HepG2 (cell line): Measurements from ENCODE around the gene HAPLN2. TPM values are rescaled to one million over a fixed set of nuclear protein-coding genes. Genes with fewer than 3 reads are reported as not detected.

Experiments used
- AKAP8 ChIP-seq: sonication (generic); formaldehyde crosslinking; IDR thresholded peaks from 2 replicates; pipeline ENCODE4 v1.5.1; 2020; ENCODE audit warnings: mild to moderate bottlenecking, missing genetic modification reagents
- ARNT2 ChIP-seq: sonication (generic); formaldehyde crosslinking; IDR thresholded peaks from 2 replicates; pipeline ENCODE4 v1.8.0; 2022; ENCODE audit warnings: mild to moderate bottlenecking, low read depth, missing genetic modification reagents, moderate library complexity
- CEBPG ChIP-seq: IDR thresholded peaks from 2 replicates; pipeline ENCODE4 v1.6.1; 2016
- ELF3 ChIP-seq: IDR thresholded peaks from 2 replicates; pipeline ENCODE4 v1.6.1; 2016; ENCODE audit warnings: missing genetic modification reagents, missing compliant biosample characterization
- ELK4 ChIP-seq: sonication (generic); formaldehyde crosslinking; IDR thresholded peaks from 2 replicates; pipeline ENCODE4 v1.9.0; 2021; ENCODE audit warnings: missing genetic modification reagents, borderline replicate concordance
- FOXP4 ChIP-seq: sonication (generic); formaldehyde crosslinking; IDR thresholded peaks from 2 replicates; pipeline ENCODE4 v1.4.0; 2020; ENCODE audit warnings: missing genetic modification reagents
- GLI4 ChIP-seq: sonication (generic); formaldehyde crosslinking; IDR thresholded peaks from 2 replicates; pipeline ENCODE4 v1.5.1; 2020; ENCODE audit warnings: missing genetic modification reagents, mild to moderate bottlenecking, moderate library complexity, borderline replicate concordance
- HNRNPLL ChIP-seq: fragments of 200-400 bp; formaldehyde crosslinking; IDR thresholded peaks from 2 replicates; pipeline ENCODE4 v1.6.1; 2017; ENCODE audit warnings: mild to moderate bottlenecking, low read depth, low read length; ENCODE audit not compliant: poor library complexity, severe bottlenecking
- KDM1A ChIP-seq: IDR thresholded peaks from 2 replicates; pipeline ENCODE4 v1.6.1; 2016; ENCODE audit warnings: missing compliant biosample characterization
- MEF2D ChIP-seq: sonication (generic); formaldehyde crosslinking; IDR thresholded peaks from 2 replicates; pipeline ENCODE4 v1.5.1; 2020; ENCODE audit warnings: mild to moderate bottlenecking, missing genetic modification reagents
- NR1H2 ChIP-seq: sonication (generic); formaldehyde crosslinking; IDR thresholded peaks from 2 replicates; pipeline ENCODE4 v1.8.1; 2022; ENCODE audit warnings: low read depth, missing genetic modification reagents, borderline replicate concordance
- ONECUT2 ChIP-seq: sonication (generic); formaldehyde crosslinking; IDR thresholded peaks from 2 replicates; pipeline ENCODE4 v1.4.0; 2020; ENCODE audit warnings: missing genetic modification reagents
- SIN3A ChIP-seq: IDR thresholded peaks from 2 replicates; pipeline ENCODE4 v1.6.1; 2011; ENCODE audit warnings: low read depth, mild to moderate bottlenecking, control low read depth, low read length, borderline replicate concordance
- TCF7 ChIP-seq: sonication (generic); IDR thresholded peaks from 2 replicates; pipeline ENCODE4 v1.6.1; 2016; ENCODE audit warnings: antibody characterized with exemption, low read depth
- U2AF2 ChIP-seq: fragments of 200-400 bp; formaldehyde crosslinking; IDR thresholded peaks from 2 replicates; pipeline ENCODE4 v1.6.1; 2017; ENCODE audit warnings: low read depth, mild to moderate bottlenecking, low read length
- ZFP82 ChIP-seq: sonication (generic); formaldehyde crosslinking; IDR thresholded peaks from 2 replicates; pipeline ENCODE4 v1.5.1; 2020; ENCODE audit warnings: mild to moderate bottlenecking, missing genetic modification reagents, borderline replicate concordance
- ZNF205 ChIP-seq: IDR thresholded peaks from 2 replicates; pipeline ENCODE4 v1.6.1; 2018; ENCODE audit warnings: missing biosample characterization, missing genetic modification reagents
- ZNF235 ChIP-seq: sonication (generic); formaldehyde crosslinking; IDR thresholded peaks from 2 replicates; pipeline ENCODE4 v1.8.1; 2023; ENCODE audit warnings: mild to moderate bottlenecking, missing genetic modification reagents, borderline replicate concordance
- ZNF256 ChIP-seq: sonication (generic); formaldehyde crosslinking; conservative IDR thresholded peaks from 2 replicates; pipeline ENCODE4 v1.4.0; 2020; ENCODE audit warnings: missing genetic modification reagents
- ZNF263 ChIP-seq: sonication (generic); formaldehyde crosslinking; IDR thresholded peaks from 2 replicates; pipeline ENCODE4 v1.4.0; 2020; ENCODE audit warnings: missing genetic modification reagents
- ZNF496 ChIP-seq: sonication (generic); formaldehyde crosslinking; IDR thresholded peaks from 2 replicates; pipeline ENCODE4 v1.8.1; 2023; ENCODE audit warnings: mild to moderate bottlenecking, moderate library complexity, missing genetic modification reagents; ENCODE audit not compliant: insufficient replicate concordance
- ZNF556 ChIP-seq: sonication (generic); formaldehyde crosslinking; IDR thresholded peaks from 2 replicates; pipeline ENCODE4 v1.4.0; 2020; ENCODE audit warnings: mild to moderate bottlenecking, missing genetic modification reagents, borderline replicate concordance
- ZNF557 ChIP-seq: sonication (generic); formaldehyde crosslinking; IDR thresholded peaks from 2 replicates; pipeline ENCODE4 v1.4.0; 2020; ENCODE audit warnings: missing genetic modification reagents
- ZNF639 ChIP-seq: conservative IDR thresholded peaks from 2 replicates; pipeline ENCODE4 v1.6.1; 2018; ENCODE audit warnings: missing genetic modification reagents
- ZNF644 ChIP-seq: IDR thresholded peaks from 2 replicates; pipeline ENCODE4 v1.6.1; 2016; ENCODE audit warnings: low read depth
- ZNF703 ChIP-seq: sonication (generic); formaldehyde crosslinking; IDR thresholded peaks from 2 replicates; pipeline ENCODE4 v1.5.1; 2020; ENCODE audit warnings: missing genetic modification reagents, mild to moderate bottlenecking, moderate library complexity, borderline replicate concordance
- ZNF766 ChIP-seq: sonication (generic); formaldehyde crosslinking; IDR thresholded peaks from 2 replicates; pipeline ENCODE4 v1.5.0; 2020; ENCODE audit warnings: missing genetic modification reagents, borderline replicate concordance
- ZNF775 ChIP-seq: sonication (generic); formaldehyde crosslinking; IDR thresholded peaks from 2 replicates; pipeline ENCODE4 v1.4.0; 2020; ENCODE audit warnings: missing genetic modification reagents, mild to moderate bottlenecking, moderate library complexity, borderline replicate concordance
- polyA plus RNA-seq, 8 experiments: library from polyadenylated mRNA; depleted of rRNA in 3 of 8; stranded (reverse) in 7 of 8; unstranded in 1 of 8; fragments of >200 nt; fragmentation: Illumina TruSeq in 4 of 8; extraction: Trizol in 4 of 8; gene quantifications; 2 replicates each; pipeline versions ENCODE4 v1.2.1 to v1.2.3, GENCODE V29; 2011 to 2016; ENCODE audit warnings: low read depth in 4 of 8, missing spikeins in 1 of 8, mixed read lengths in 1 of 8; ENCODE audit not compliant: insufficient read depth in 1 of 8
- total RNA-seq, 5 experiments: library from RNA; depleted of rRNA; stranded (reverse); fragments of >200 nt; fragmentation: Illumina TruSeq; extraction: Trizol; gene quantifications; 2 replicates each; pipeline ENCODE4 v1.2.3, GENCODE V29; 2016; ENCODE audit warnings: low read depth in 1 of 5

The HAPLN2 gene
- total and polyA plus RNA-seq, 2 of the 13 experiments (the other 11 are each of a cell fraction or from before 2014, with no cell fraction given): not detected

- TF ChIP-seq ZFP82 (CRISPR knock-in tag): no peak
- no peak for TF ChIP-seq ZNF256 (CRISPR knock-in tag)
- TF ChIP-seq U2AF2: no peak
- no peak for TF ChIP-seq AKAP8 (CRISPR knock-in tag)
- peak; percentile 46; the same call in 1 of the 2 replicates for TF ChIP-seq ARNT2 (CRISPR knock-in tag)
- TF ChIP-seq TCF7: no peak
- TF ChIP-seq ZNF205: no peak
- TF ChIP-seq ZNF496 (CRISPR knock-in tag): no peak
- TF ChIP-seq NR1H2 (CRISPR knock-in tag): no peak
- no peak for TF ChIP-seq ZNF775 (CRISPR knock-in tag)
- peak; percentile 1; the same call in 1 of the 2 replicates for TF ChIP-seq MEF2D (CRISPR knock-in tag)
- TF ChIP-seq ZNF766: peak; percentile 79; the same call in 1 of the 2 replicates
- peak; percentile 46; the same call in 1 of the 2 replicates for TF ChIP-seq ZNF263
- TF ChIP-seq KDM1A: no peak
- TF ChIP-seq ELK4 (CRISPR knock-in tag): no peak
- TF ChIP-seq FOXP4 (CRISPR knock-in tag): no peak
- TF ChIP-seq ZNF644 (CRISPR knock-in tag): 0 out of 2 replicates have a peak, but pooled peaks have one; percentile 61
- peak; percentile 63; the same call in 1 of the 2 replicates for TF ChIP-seq ZNF639 (CRISPR knock-in tag)
- TF ChIP-seq CEBPG (CRISPR knock-in tag): no peak
- TF ChIP-seq GLI4 (CRISPR knock-in tag): 0 out of 2 replicates have a peak, but pooled peaks have one; percentile 25
- TF ChIP-seq ZNF557 (CRISPR knock-in tag): no peak; the same call in 1 of the 2 replicates
- TF ChIP-seq ZNF235: no peak
- TF ChIP-seq ZNF703 (CRISPR knock-in tag): no peak
- TF ChIP-seq SIN3A: peak; percentile 99
- no peak for TF ChIP-seq ONECUT2 (CRISPR knock-in tag)
- TF ChIP-seq HNRNPLL: no peak
- peak; percentile 77; the same call in 1 of the 2 replicates for TF ChIP-seq ELF3 (CRISPR knock-in tag)
- peak; percentile 64; the same call in 1 of the 2 replicates for TF ChIP-seq ZNF556
These were observed 17.9 kb upstream of the HAPLN2 start, which contains the start of gene GPATCH4 (continued) for GRCh38 chr1:156601122-156601830.
